GM18505 (cell line): ENCODE measurements around the gene MRFAP1.
A peak's percentile ranks its signal among the peaks of the same experiment; 100 is the strongest.
"Not testable (repeated sequence)": the region's sequence is repeated elsewhere in the genome, so short reads cannot be mapped to it uniquely, and the experiment has no call there.

Source experiments
- ATAC-seq: cut with Tn5 transposase; IDR thresholded peaks from one replicate; pipeline ENCODE4 v1.9.1; 2021; ENCODE audit not compliant: unreplicated experiment
- POLR2A ChIP-seq: IDR thresholded peaks from 4 replicates; pipeline ENCODE4 v1.6.1; 2011; ENCODE audit warnings: borderline replicate concordance; ENCODE audit not compliant: insufficient read depth, insufficient read length; ENCODE audit errors: extremely low read depth

Gene MRFAP1

GRCh38 chr4:6639137-6639680 lies 1.3 kb upstream of the MRFAP1 start:
- ATAC-seq: no peak

GRCh38 chr4:6641164-6641970 lies 882 bp downstream of the MRFAP1 start:
- TF ChIP-seq POLR2A: no peak
- ATAC-seq: peak; percentile 37

More at GRCh38 chr4:6639137-6639680, 1.3 kb upstream of the MRFAP1 start:
- no peak for TF ChIP-seq POLR2A

DNA sequence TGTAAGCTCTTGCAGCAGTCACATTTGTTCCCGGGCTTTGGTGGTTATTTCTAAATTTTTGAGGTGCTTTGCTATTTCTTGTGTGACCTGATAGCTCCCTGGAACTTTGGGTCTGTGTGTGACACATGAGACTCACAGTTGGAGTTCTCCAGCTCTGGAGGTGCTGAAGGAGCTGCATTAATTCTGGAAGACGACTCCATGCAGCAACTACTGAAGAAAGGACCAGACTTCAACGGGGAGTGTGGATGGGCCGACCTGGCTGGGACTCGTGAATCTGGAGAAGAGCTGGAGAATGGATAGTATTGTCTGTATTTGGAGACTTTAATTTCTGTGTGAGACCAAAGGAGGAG lies 1.5 kb downstream of the MRFAP1 start:
- TF ChIP-seq POLR2A: no peak
- ATAC-seq: no peak

DNA sequence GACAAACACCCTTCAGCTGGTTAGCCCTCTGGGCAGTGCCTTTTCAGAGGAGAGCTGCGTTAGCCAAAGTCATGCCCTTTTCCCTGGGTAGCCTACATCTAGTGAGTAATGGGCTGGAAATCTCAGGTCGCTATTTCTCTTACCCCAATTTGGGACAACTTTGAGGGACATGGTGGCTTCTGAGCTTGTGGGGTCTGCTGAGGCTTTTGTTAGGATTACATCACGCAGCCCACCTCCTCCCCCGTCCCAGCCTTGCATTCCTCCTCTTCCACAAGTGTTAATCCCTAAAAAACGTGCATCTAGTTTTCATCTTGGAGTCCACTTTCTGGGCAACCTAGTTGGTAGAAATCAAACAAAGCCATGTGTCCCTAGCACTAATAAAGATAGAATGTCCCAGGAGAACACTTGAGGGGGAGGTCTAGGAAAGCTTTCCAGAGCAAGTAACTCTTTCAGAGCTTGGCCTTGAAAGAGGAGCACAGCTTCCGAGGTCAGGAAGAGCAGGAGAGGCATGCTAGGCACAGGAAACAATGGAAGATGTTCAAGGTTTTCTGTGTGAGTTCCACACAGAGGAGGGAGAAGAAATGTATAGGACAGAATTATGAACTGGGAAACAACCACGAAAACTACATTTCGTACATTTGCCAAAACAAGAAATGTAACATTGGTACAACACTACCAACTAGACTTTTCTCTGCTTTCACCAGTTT lies 2.8 kb downstream of the MRFAP1 start:
- no peak for TF ChIP-seq POLR2A
- no peak for ATAC-seq

GRCh38 chr4:6644792-6645530 lies 4.5 kb downstream of the MRFAP1 start:
- TF ChIP-seq POLR2A: no peak
- ATAC-seq: no peak

DNA sequence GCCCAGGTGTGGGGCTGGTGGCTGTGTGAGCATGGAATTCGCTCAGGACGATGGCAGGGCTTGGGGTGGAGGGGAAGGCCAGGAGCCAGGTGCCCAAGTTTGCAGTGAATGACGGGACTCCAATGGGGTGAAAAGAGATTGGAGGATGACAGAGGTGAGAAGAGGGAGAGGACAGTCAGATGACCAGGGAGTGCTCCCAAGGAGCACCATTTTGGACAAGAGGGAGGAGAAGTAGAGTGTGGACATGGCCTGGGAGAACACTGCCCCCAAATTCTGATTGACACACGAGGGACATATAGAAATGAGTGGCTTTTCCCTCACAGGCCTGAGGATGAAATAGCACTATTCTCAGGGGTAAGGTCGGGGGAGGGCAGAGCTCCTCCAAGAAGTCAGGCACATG lies 6.7 kb downstream of the MRFAP1 start:
- TF ChIP-seq POLR2A: no peak
- ATAC-seq: no peak

- no peak for TF ChIP-seq POLR2A
- ATAC-seq: no peak
Observed at GRCh38 chr4:6647582-6648230, 7.2 kb downstream of the MRFAP1 start.

GRCh38 chr4:6649216-6649615 lies 8.7 kb downstream of the MRFAP1 start:
- no peak for TF ChIP-seq POLR2A
- ATAC-seq: no peak

DNA sequence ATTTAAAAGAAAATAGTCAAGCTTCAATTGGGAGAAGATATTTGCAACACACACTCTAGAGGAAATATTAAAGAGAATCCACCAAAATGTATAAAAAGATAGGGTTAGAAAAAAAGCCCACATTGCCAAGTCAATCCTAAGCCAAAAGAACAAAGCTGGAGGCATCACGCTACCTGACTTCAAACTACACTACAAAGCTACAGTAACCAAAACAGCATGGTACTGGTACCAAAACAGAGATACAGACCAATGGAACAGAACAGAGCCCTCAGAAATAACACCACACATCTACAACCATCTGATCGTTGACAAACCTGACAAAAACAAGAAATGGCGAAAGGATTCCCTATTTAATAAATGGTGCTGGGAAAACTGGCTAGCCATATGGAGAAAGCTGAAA lies 13.7 kb downstream of the MRFAP1 start:
- ATAC-seq: not testable (repeated sequence)

- not testable (repeated sequence) for ATAC-seq
Observed at GRCh38 chr4:6655291-6655690, 14.8 kb downstream of the MRFAP1 start.

- no peak for TF ChIP-seq POLR2A
- ATAC-seq: no peak
Observed at GRCh38 chr4:6655924-6656323, 15.4 kb downstream of the MRFAP1 start.

- no peak for ATAC-seq
- TF ChIP-seq POLR2A: no peak
Observed at GRCh38 chr4:6657242-6658208, 17.0 kb downstream of the MRFAP1 start.
